ENCODE measurements around the gene GNB4.

The GNB4 gene

DNA sequence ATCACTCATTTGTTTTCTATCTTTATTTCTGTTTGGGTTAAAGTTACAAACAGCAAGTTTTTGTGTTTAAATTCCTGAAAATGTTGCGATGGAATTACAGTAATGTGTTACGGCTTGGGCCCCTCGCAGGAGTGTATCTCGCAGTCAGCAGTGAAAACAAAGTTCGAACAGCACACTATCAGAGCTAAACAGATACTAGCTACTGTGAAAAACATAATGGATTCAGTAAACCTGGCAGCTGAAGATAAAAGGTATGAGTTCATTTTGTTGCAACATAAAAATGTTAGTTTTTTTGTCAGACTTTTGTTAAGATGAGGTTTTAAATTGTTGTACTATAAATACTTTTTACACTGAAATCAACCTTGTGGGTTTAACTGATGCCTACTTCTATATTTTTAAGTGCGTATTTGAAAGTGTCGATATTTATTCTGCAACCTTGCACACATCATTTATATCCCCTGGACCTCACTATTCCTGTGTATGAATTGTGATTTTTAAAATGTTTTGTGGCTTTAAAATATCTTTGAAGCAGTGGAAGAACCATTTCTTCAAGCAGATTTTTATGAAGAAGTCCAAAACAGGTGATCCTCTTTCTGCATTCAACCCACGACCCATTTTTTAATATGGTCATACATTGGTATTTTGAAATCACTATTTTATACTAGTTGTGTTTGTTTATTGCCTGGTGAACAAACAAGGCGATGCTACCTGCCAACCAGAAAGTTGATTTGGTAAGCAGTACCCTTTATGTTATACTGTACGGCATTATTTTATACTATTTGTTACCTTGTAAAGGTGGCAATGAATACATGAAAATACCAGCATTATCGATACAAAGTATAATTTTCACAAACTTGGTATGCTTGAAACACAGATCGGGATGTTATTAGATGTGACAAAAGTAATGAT is 75.9 kb downstream of the GNB4 start:
- peaks cover 10% of the 10 kb centered on the region for H3K36me3 ChIP-seq
- no peak for DNase-seq
- H3K4me3 ChIP-seq (ENCODE audit: low read depth, low read length) = no peak overlapping the region
- no peaks in the 10 kb centered on the region for H3K27me3 ChIP-seq
- H3K9me3 ChIP-seq = no peaks in the 10 kb centered on the region
- no peaks in the 10 kb centered on the region for H3K4me1 ChIP-seq
- TF ChIP-seq, protein P1, sequence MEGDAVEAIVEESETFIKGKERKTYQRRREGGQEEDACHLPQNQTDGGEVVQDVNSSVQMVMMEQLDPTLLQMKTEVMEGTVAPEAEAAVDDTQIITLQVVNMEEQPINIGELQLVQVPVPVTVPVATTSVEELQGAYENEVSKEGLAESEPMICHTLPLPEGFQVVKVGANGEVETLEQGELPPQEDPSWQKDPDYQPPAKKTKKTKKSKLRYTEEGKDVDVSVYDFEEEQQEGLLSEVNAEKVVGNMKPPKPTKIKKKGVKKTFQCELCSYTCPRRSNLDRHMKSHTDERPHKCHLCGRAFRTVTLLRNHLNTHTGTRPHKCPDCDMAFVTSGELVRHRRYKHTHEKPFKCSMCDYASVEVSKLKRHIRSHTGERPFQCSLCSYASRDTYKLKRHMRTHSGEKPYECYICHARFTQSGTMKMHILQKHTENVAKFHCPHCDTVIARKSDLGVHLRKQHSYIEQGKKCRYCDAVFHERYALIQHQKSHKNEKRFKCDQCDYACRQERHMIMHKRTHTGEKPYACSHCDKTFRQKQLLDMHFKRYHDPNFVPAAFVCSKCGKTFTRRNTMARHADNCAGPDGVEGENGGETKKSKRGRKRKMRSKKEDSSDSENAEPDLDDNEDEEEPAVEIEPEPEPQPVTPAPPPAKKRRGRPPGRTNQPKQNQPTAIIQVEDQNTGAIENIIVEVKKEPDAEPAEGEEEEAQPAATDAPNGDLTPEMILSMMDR (IDR thresholded peaks at IDR 0.05; ENCODE audit: low read depth, low read length) = no peak

- H3K4me3 ChIP-seq (ENCODE audit: low read depth, low read length) = no peak overlapping the region
- no peak for DNase-seq
- TF ChIP-seq, protein P1 (IDR thresholded peaks at IDR 0.05; ENCODE audit: low read depth, low read length) = no peak
- no peaks in the 10 kb centered on the region for H3K4me1 ChIP-seq
- no peaks in the 10 kb centered on the region for H3K9me3 ChIP-seq
- peaks cover 12% of the 10 kb centered on the region for H3K36me3 ChIP-seq
- H3K27me3 ChIP-seq = no peaks in the 10 kb centered on the region
Observed at GRCh38 chr3:179373938-179374337, 77.3 kb downstream of the GNB4 start.

GRCh38 chr3:179369621-179370020 is 81.6 kb downstream of the GNB4 start:
- H3K4me1 ChIP-seq = no peaks in the 10 kb centered on the region
- no peak overlapping the region for H3K4me3 ChIP-seq (ENCODE audit: low read depth, low read length)
- no peaks in the 10 kb centered on the region for H3K9me3 ChIP-seq
- TF ChIP-seq, protein P1 (IDR thresholded peaks at IDR 0.05; ENCODE audit: low read depth, low read length) = no peak
- H3K27me3 ChIP-seq = no peaks in the 10 kb centered on the region
- peaks cover 16% of the 10 kb centered on the region for H3K36me3 ChIP-seq
- no peak for DNase-seq

- no peak overlapping the region for H3K4me3 ChIP-seq (ENCODE audit: low read depth, low read length)
- H3K36me3 ChIP-seq = peaks cover 36% of the 10 kb centered on the region
- no peaks in the 10 kb centered on the region for H3K9me3 ChIP-seq
- no peaks in the 10 kb centered on the region for H3K27me3 ChIP-seq
- no peak for DNase-seq
- H3K4me1 ChIP-seq = no peaks in the 10 kb centered on the region
- TF ChIP-seq, protein P1 (IDR thresholded peaks at IDR 0.05; ENCODE audit: low read depth, low read length) = no peak
Observed at GRCh38 chr3:179363332-179363731, 87.9 kb downstream of the GNB4 start.

- TF ChIP-seq, protein P1 (IDR thresholded peaks at IDR 0.05; ENCODE audit: low read depth, low read length) = no peak
- H3K36me3 ChIP-seq = peaks cover 54% of the 10 kb centered on the region
- H3K4me3 ChIP-seq (ENCODE audit: low read depth, low read length) = no peak overlapping the region
- no peaks in the 10 kb centered on the region for H3K9me3 ChIP-seq
- H3K27me3 ChIP-seq = no peaks in the 10 kb centered on the region
- no peaks in the 10 kb centered on the region for H3K4me1 ChIP-seq
- DNase-seq = no peak
Observed at GRCh38 chr3:179355996-179356395, 95.3 kb downstream of the GNB4 start.

DNA sequence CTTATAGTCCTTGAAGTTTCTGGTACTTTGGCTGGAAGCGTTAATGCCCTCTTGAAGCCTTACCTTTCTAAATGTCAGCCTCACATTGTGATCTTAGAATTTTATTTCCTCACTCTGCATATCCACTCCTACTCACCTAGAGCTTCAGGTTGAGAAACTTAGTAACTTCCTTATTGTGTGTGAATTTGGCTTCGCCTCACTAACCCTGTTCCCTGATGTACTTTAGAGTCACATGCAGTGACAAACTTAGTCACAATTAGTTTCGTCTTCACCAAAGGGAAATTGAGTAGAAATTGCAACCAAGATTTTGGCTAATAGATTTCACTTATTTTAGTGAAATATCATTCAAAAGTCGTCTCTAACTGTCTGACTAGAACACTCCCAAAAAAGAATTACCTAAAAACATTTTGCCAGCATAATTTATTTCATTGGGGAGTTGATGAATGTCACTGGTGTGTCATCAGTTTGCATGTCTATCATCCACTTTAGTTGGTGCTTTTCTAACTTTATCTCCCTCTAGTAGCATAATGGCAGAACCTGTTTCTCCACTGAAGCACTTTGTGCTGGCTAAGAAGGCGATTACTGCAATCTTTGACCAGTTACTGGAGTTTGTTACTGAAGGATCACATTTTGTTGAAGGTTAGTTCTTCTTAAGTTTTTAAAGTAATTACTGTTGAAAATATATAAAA is 102.8 kb downstream of the GNB4 start:
- no peak for DNase-seq
- Histone ChIP-seq H3K4me3 (ENCODE audit: low read depth, low read length) (peak overlapping the region; percentile 67), H3K36me3 (peaks cover 10% of the 10 kb centered on the region), H3K4me1 (no peaks in the 10 kb centered on the region; the same call in 1 of the 2 replicates), H3K27me3 (no peaks in the 10 kb centered on the region), H3K9me3 (no peaks in the 10 kb centered on the region)
- TF ChIP-seq, protein P1 (IDR thresholded peaks at IDR 0.05; ENCODE audit: low read depth, low read length) = no peak
